Endothelial cell (in vitro differentiated cells): ENCODE results near the gene SMIM14. TPM values are rescaled to one million over a fixed set of nuclear protein-coding genes. Genes with fewer than 3 reads are reported as not detected.

Source experiments
- DNase-seq: peaks from one replicate; pipeline ENCODE4 v3.0.0; 2021; ENCODE audit warnings: low spot score
- H3K27ac Mint-ChIP-seq: one replicate; pipeline ENCODE4 v1.8.0; 2021; ENCODE audit warnings: mixed read lengths, inconsistent platforms; ENCODE audit not compliant: unreplicated experiment
- H3K27me3 Mint-ChIP-seq: one replicate; pipeline ENCODE4 v1.8.0; 2021; ENCODE audit warnings: mild to moderate bottlenecking, moderate library complexity, mixed read lengths, inconsistent platforms; ENCODE audit not compliant: unreplicated experiment
- H3K36me3 Mint-ChIP-seq: one replicate; pipeline ENCODE4 v1.8.0; 2021; ENCODE audit warnings: mild to moderate bottlenecking, low read depth, mixed read lengths, inconsistent platforms; ENCODE audit not compliant: unreplicated experiment
- H3K4me1 Mint-ChIP-seq: one replicate; pipeline ENCODE4 v1.8.0; 2021; ENCODE audit warnings: mild to moderate bottlenecking, mixed read lengths, inconsistent platforms; ENCODE audit not compliant: unreplicated experiment
- H3K4me3 Mint-ChIP-seq: one replicate; pipeline ENCODE4 v1.8.0; 2021; ENCODE audit warnings: mild to moderate bottlenecking, mixed read lengths, inconsistent platforms; ENCODE audit not compliant: unreplicated experiment
- H3K9me3 Mint-ChIP-seq: one replicate; pipeline ENCODE4 v1.8.0; 2021; ENCODE audit warnings: mixed read lengths, inconsistent platforms; ENCODE audit not compliant: unreplicated experiment
- CTCF ChIP-seq: fragments of 200-600 bp; sonication (generic); IDR thresholded peaks from one replicate; pipeline ENCODE4 v1.5.0; 2021; ENCODE audit warnings: antibody characterized with exemption; ENCODE audit not compliant: unreplicated experiment
- total RNA-seq: library from RNA; stranded (reverse); fragmentation: NEBNext Ultra II Directional; extraction: Animal tissue kit (Norgen Biotek cat#: 25700); gene quantifications from one replicate; pipeline ENCODE4 v1.2.1, GENCODE V29; 2021; ENCODE audit not compliant: unreplicated experiment

The SMIM14 gene
- total RNA-seq, 1 donor from 2014 or later: 19.4 TPM

- no peaks in the 10 kb centered on the region for H3K36me3 Mint-ChIP-seq
- H3K27ac Mint-ChIP-seq: peak overlapping the region; percentile 91
- H3K9me3 Mint-ChIP-seq: no peaks in the 10 kb centered on the region
- no peak for TF ChIP-seq CTCF
- peaks cover 7% of the 10 kb centered on the region for H3K27me3 Mint-ChIP-seq
- peak overlapping the region; percentile 97 for H3K4me3 Mint-ChIP-seq
- DNase-seq: peak; percentile 52
- peaks cover 21% of the 10 kb centered on the region for H3K4me1 Mint-ChIP-seq
Observed at GRCh38 chr4:39637586-39638353, 895 bp downstream of the SMIM14 start.

DNA sequence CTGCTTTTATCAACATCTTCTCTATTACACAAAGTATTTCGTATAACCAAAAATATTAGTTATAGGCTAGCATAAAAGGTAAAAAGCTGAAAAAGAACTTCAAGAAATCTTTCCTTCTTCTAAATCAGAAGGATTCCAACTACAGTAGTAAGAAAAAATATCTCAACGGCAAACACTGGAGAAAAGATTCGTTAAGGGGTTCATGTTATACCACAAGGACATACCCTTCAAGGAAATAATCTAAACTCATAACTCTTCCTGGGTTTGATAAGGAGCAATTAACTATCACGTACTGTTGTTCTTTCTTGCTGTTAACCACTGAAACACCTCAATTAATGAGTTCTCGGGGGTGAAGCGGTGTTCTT, 1.5 kb downstream of the SMIM14 start:
- Mint-ChIP-seq H3K27ac (peak overlapping the region; percentile 91), H3K27me3 (peaks cover 7% of the 10 kb centered on the region), H3K36me3 (no peaks in the 10 kb centered on the region), H3K4me1 (peaks cover 21% of the 10 kb centered on the region), H3K4me3 (peak overlapping the region; percentile 97), H3K9me3 (no peaks in the 10 kb centered on the region)
- no peak for DNase-seq
- TF ChIP-seq CTCF: no peak

DNA sequence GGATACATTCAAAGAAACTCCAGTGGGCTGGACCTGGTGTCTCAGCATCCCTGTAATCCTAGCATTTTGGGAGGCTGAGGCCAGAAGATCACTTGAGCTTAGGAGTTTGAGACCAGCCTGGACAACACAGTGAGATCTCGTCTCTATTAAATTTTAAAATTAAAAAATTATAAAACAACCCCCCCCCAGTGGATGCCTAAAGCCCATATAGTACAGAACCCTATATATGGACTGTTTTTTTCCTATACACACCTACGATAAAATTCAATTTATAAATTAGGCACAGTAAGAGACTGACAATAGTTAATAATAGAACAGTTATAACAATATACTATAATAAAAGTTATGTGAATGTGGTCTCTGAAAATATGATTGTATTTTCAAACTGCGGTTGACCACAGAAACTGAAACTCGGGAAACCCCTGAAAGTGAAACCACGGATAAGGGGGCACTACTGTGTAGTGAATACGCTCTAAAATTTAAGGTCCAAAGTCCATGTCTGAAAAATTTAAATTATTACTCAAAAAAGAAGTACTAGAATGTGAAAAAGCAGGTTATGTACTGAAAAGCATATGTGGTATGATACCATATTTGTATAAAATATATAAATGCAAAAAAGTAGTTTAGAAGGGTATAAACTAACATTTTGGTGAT, 2.0 kb downstream of the SMIM14 start:
- Mint-ChIP-seq H3K27ac (no peak overlapping the region), H3K4me1 (peaks cover 21% of the 10 kb centered on the region), H3K27me3 (peaks cover 7% of the 10 kb centered on the region), H3K9me3 (no peaks in the 10 kb centered on the region), H3K4me3 (no peak overlapping the region), H3K36me3 (no peaks in the 10 kb centered on the region)
- no peak for DNase-seq
- TF ChIP-seq CTCF: no peak

GRCh38 chr4:39635023-39635422, 3.6 kb downstream of the SMIM14 start:
- peaks cover 21% of the 10 kb centered on the region for H3K4me1 Mint-ChIP-seq
- H3K36me3 Mint-ChIP-seq: no peaks in the 10 kb centered on the region
- H3K4me3 Mint-ChIP-seq: no peak overlapping the region
- H3K27me3 Mint-ChIP-seq: peaks cover 7% of the 10 kb centered on the region
- no peak for DNase-seq
- TF ChIP-seq CTCF: no peak
- peak overlapping the region; percentile 40 for H3K27ac Mint-ChIP-seq
- H3K9me3 Mint-ChIP-seq: no peaks in the 10 kb centered on the region

- Mint-ChIP-seq H3K27ac (no peak overlapping the region), H3K36me3 (no peaks in the 10 kb centered on the region), H3K4me3 (no peak overlapping the region), H3K27me3 (peaks cover 2% of the 10 kb centered on the region), H3K4me1 (peaks cover 5% of the 10 kb centered on the region), H3K9me3 (no peaks in the 10 kb centered on the region)
- no peak for TF ChIP-seq CTCF
- DNase-seq: no peak
Observed at GRCh38 chr4:39631700-39632079, 7.0 kb downstream of the SMIM14 start.
